ENCODE measurements around the gene TEC. TPM values are rescaled to one million over a fixed set of nuclear protein-coding genes. Genes with fewer than 3 reads are reported as not detected.
"Not testable (repeated sequence)": the region's sequence is repeated elsewhere in the genome, so short reads cannot be mapped to it uniquely, and the experiment has no call there.

TEC gene
- polyA plus RNA-seq (ENCODE audit: insufficient read length in 4 of 4) = 1 to 10 TPM; 2.4 to 4.2 (median 3.8) TPM

DNA sequence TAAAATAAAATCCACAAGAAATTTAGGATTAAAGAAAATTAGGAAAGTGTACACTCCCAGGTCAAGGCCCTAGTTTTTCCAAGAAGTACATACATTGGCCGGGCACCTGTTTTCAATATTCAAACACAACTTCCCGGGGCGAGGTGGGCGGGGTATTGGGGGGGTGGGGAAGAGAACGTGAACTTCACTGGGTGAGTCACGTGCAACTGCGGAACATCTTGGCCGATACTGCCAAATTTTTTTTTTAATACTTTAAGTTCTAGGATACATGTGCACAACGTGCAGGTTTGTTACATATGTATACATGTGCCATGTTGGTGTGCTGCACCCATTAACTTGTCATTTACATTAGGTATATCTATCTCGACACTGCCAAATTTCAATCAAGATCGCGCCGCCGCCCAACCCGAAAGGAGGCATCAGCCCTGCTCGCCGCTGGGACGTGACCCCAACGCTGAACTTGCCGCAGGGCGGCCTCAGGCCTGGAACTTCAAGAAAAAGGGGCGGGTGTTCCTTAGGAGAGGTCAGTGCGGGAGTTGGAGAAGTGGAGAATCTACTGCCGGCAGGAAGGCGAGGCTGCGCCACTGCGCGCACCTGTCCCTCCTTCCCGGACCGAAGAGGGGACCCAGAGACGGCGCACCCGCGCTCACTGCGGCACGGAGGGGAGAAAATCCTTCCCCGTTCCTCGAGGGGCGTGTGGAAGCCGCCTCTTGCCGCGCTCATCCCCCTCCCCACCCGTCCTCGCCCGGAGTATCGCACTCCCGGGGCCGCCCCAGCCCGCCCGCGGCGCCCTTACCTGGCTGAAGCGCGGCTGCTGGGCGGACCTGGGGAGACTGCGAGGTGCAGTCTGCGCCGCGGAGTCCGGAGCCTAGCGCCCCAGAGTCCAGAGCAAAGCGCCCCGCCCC lies at the start of gene TEC:
TSS of gene TEC (minus strand) at position 883 of the 905 bp plus-strand sequence. CDS start 41,224 bp downstream, outside the sequence.
- peak in 2 of 4 donors; percentile 9 to 23 for DNase-seq (ENCODE audit: low read depth in 4 of 4, low spot score in 2 of 4)

DNA sequence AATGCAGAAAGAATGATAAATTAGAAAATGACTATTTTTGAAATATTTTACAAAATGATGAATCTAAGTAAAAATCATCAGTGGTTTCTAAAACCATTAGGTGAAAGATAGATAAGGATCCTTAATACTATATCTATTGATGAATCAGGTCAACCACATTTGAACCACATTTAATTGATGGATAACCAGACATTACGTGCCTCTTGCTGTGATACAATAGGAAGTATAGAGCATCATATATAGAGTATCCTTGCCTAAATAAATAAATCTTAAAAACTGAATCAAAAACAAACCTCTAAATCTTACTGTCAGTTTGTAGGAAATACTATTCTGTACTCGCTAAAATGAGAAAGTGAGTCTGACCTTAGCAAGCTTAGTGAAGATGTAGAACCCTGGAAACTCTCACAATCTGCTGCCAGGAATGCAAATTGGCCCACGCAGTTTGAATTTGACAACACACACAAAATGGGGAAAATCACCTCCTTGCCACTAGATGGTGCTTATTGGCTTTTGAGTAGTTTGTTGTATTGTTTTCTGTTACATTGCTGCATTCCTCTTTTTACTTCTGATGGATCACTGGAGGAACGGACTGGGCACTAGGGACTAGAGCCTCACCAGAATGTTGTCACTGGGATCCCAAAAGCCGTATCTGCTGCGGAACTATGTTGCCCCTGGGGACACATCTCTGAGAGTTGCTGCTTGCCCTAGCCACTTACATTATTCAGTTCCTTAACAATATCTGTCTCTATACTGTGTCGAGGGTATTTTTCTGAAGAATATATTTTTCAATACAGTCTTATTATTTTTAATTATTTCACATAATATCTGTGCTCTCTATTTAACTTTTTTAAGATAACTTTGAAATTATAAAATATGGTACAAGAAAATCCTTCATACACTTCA lies 46.3 kb upstream of the TEC start:
- DNase-seq (ENCODE audit: low read depth in 4 of 4, low spot score in 2 of 4) = no peak

DNA sequence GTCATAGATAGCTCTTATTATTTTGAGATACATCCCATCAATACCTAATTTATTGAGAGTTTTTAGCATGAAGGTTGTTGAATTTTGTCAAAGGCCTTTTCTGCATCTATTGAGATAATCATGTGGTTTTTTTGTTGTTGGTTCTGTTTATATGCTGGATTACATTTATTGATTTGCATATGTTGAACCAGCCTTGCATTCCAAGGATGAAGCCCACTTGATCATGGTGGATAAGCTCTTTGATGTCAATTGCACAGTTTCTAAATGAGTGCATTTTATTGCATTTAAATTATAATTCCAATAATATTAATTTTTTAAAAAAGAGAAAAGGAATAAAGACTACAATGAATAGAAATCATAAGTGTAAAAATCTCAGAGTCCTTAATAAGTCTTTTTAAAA lies 45.1 kb upstream of the TEC start:
- not testable (repeated sequence) for DNase-seq (ENCODE audit: low read depth in 4 of 4, low spot score in 2 of 4)

DNA sequence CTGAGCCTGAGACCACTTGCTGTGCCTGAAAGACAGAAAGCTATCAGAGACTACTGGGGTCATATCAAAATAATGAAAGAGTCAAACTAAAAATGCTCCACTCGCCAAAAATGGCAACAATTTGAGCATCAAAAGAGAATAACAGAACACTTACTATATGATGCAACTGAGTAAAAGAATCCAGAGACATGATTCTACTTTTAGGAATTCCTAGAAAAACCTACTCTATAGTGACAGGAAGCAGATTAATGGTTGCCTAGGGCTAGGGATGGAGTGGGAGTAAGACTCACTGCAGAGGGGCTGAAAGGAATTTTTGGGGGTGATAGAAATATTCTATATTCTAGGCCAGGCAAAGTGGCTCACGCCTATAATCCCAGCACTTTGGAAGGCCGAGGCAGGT lies 42.3 kb upstream of the TEC start:
- no peak for DNase-seq (ENCODE audit: low read depth in 4 of 4, low spot score in 2 of 4)

DNA sequence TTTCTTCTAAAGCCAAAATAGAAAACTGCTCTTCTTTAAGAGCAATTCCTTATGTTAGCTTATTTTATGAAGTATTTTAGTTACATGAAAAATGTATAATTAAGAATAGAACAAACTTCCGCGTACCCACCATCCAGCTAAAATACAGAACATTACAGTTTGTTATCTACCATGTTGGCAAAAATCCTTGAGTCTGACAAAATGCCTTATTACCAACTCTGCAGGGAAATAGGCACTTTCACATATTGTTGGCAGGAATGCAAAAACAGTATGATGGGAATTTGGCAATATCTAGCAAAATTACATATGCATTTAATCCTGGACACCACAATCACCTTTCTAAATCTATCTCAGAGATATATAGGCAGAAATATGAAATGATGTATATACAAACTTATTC lies 39.3 kb upstream of the TEC start:
- DNase-seq (ENCODE audit: low read depth in 4 of 4, low spot score in 2 of 4) = no peak

DNA sequence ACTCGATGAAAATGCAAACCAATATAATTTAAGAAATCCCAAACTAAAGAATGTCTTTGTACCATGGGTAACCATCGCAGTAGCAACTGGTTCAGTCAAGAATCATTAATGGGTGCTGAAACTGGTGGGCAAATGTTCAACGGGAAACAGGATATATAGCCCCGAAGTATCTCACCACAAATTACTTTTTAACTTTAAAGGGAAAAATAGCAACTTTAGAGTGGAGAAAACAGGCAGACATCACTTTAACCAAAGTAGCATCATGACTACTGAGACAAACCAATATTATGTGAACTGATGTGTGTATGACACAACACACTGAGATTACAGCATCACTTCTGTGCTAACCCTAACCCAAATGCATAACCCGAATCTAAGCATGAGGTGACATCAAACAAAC lies 37.9 kb upstream of the TEC start:
- DNase-seq (ENCODE audit: low read depth in 4 of 4, low spot score in 2 of 4) = no peak

DNA sequence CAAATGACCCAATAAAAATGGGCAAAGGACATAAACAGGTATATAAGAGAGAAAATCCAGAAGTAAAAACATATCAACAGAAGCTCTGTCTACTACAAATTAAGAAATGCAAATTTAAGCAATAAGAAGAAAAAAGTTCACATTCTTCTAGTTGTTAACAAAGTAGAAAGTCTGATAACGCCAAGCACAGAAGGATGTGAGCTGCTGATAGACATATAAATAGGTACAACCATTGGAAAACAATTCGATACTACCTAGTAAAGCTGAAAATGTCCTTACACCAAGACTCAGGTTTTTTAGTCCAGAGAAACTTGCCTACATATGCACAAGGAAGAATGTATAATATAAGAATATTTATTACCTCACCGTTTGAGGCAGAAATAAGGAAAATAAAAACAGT lies 35.9 kb upstream of the TEC start:
- no peak for DNase-seq (ENCODE audit: low read depth in 4 of 4, low spot score in 2 of 4)

DNA sequence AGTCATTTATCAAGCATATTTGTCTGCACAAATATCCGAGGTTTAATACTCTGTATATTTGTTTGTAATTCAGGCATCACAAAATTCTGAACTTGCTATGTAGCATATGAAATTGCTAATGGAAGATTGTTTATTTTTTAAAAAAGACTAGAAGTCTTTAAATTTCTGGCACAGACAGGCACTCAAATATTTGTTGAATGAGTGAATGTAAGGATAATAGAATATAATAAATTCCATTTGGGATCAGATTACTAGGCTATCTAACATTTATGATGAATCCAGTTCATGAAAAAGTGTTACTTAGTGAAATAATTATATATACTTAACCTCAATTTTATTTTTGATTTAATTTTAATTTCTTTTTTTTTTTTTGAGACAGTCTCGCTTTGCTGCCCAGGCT lies 30.4 kb upstream of the TEC start:
- DNase-seq (ENCODE audit: low read depth in 4 of 4, low spot score in 2 of 4) = no peak

DNA sequence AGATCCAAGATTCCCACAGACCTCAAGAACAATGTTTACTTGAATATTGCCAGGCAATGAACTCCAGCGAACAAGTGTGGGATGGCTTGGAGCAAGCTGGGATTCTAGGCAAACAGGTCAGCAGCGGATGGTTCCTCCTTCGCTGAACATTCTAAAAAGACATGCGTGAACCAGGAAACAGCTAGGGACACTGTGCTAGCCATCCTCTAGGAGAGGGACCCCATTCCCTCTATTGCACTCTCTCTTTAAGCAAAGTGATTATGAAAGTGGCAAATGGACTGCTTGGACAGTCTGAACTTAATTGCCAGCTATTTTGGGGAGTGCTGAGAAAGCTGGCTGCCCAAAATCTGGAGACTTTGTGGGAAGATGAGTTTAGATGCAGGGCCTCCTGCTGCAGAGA lies 29.9 kb upstream of the TEC start:
- no peak for DNase-seq (ENCODE audit: low read depth in 4 of 4, low spot score in 2 of 4)

DNA sequence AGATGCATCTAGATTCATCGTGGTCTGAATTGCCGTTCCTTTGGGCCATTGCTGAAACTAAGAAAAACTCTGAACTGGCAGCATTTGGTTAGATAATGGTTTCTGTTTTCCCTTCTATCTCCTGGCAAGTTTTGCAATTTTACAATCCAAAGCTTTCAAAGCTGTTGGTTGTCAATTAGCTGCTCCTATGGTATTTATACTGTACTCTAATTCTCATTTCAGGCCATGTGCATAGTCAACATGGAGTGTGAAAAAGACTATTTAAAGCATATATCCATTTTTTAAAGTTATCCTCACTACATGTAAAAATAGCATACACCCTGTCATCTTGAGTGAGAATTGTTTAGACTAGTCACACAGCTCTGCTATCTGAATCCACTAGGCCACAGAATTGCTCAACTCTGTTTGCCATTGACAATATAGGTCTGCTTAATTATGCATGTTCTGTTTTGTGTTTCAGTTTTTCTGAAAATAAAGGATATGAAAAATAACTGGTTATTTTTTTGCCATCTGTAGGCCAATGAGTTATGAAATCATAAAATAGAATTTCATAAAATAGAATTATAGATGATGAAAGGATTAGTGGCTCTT lies 27.7 kb upstream of the TEC start:
- DNase-seq (ENCODE audit: low read depth in 4 of 4, low spot score in 2 of 4) = no peak

DNA sequence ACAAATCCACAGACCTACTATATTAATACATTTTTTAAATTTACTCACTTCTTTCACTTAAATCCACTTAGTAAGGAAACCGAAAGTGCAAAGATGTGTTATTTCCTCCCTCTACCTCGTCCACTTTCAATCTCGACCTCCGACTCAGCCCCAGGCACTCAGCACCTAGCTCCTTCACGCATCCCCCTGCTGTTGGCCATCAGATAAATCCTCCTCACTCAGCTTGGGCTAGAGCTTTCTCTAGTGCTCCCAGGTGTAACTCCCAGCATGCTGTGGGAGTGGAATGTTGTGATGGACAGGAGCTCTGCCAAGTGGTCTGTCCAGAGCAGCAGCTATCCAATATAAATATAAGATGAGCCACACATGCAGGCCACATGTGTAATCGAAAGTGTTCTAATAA lies 26.7 kb upstream of the TEC start:
- no peak for DNase-seq (ENCODE audit: low read depth in 4 of 4, low spot score in 2 of 4)

DNA sequence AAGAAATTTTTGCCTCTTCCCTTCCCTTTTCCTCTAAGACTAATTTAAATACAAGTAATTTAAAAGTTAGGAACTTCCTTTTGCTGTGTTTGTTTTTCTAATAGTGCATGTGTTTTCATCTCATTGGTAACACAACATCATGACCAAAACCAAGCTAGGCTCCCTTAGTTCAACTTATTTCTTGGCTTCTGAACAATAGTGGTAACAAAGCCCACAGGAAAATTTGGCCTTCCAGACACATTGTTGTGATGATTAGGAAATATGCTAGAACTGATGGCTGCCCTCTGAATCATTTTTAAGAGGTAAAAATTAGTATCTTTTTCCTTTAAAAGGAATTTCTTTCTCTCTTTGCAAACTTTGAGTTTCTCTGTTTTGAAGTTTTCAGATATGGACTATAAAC lies 25.5 kb upstream of the TEC start:
- no peak for DNase-seq (ENCODE audit: low read depth in 4 of 4, low spot score in 2 of 4)

DNA sequence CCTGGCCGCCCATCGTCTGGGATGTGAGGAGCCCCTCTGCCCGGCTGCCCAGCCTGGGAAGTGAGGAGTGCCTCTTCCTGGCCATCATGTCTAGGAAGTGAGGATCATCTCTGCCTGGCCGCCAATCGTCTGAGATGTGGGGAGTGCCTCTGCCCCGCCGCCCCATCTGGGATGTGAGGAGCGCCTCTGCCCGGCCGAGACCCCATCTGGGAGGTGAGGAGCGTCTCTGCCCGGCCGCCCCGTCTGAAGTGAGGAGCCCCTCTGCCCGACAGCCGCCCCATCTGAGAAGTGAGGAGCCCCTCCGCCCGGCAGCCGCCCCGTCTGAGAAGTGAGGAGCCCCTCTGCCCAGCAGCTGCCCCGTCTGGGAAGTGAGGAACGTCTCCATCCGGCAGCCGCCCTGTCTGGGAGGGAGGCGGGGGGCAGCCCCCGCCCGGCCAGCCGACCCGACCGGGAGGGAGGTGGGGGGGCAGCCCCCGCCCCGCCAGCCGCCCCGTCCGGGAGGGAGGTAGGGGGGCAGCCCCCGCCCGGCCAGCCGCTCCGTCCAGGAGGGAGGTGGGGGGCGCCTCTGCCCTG lies 22.7 kb upstream of the TEC start:
- not testable (repeated sequence) for DNase-seq (ENCODE audit: low read depth in 4 of 4, low spot score in 2 of 4)

DNA sequence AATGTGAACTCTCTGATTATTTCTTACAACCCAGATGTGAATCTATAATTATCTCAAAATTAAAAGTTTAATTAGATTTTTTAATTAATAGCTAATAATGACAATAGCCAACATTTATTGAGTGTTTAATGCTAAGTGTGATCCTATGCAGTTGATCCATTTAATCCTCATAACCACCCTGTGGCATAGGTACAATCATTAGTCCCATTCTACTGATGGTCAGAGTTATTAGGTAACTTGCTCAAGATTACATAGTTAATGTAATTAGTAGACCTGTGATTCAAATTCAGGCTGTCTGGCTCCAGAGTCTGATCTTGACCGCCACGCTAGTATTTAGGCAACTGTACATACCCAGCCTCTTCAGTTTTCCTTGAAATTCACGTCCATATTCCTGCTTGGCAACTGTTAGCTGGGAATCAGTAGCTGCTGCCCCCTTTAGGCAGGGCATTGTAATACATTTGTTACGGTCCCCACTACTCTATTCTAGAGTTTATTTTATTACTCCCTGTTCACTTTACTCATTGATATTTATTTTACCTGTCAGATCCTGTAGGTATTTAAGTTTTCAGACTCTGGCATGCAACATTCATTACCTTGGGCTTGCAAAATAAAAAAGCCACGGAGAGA lies 20.6 kb upstream of the TEC start:
- no peak for DNase-seq (ENCODE audit: low read depth in 4 of 4, low spot score in 2 of 4)

DNA sequence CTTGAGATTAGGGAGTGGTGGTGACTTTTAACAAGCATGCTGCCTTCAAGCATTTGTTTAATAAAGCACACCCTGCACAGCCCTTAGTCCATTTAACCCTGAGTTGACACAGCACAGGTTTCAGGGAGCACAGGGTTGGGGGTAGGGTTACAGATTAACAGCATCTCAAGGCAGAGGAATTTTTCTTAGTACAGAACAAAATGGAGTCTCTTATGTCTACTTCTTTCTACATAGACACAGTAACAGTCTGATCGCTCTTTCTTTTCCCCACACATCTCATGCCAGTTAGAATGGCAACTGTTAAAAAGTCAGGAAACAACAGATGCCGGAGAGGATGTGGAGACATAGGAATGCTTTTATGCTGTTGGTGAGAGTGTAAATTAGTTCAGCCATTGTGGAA lies 16.4 kb upstream of the TEC start:
- DNase-seq (ENCODE audit: low read depth in 4 of 4, low spot score in 2 of 4) = not testable (repeated sequence)

DNA sequence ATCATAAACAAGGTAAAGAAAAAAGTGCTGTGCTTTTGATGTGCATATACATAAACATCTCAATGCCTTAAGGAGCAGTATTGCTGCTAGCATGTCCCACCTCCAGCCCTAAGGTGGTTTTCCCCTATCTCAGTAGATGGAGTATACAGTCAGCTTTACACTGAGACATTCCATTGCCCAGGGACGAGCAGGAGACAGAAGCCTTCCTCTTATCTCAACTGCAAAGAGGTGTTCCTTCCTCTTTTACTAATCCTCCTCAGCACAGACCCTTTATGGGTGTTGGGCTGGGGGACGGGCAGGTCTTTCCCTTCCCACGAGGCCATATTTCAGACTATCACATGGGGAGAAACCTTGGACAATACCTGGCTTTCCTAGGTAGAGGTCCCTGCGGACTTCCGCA lies 16.0 kb upstream of the TEC start:
- not testable (repeated sequence) for DNase-seq (ENCODE audit: low read depth in 4 of 4, low spot score in 2 of 4)

DNA sequence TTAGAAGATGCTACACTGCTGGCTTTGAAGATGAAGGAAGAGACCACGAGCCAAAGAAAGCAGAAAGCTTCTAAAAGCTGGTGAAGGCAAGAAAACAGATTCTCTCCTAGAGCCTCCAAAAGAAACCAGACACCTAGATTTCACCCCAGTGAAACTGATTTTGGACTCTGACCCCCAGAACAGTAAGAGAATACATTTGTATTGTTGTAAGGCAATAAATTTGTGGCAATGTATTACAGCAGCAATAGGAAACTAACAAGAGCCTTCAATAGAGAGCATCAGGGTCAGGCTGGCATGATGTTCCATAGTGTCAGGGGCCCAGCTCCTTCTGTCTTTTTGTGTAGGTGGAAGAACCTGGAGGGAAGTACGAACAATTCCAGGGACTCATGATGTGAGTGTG lies 6.0 kb upstream of the TEC start:
- no peak for DNase-seq (ENCODE audit: low read depth in 4 of 4, low spot score in 2 of 4)

DNA sequence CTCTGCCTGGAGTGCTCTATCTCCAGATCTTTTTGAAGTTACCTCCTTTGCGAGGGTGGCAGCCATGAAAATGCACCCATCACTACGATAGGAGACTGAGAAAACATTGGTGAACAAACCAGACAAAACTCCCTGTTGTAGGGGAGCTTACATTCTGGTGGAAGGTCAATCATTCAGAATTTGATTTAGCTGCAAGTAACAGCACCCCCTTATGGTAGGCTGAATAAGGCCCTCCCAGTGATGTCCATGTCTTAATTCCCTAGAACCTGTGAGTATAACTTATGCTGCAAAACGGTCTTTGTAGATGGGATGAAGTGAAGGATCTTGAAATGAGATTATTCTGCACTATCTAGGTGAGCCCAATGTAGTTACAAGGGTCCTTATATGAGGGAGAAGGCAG lies 5.6 kb upstream of the TEC start:
- no peak for DNase-seq (ENCODE audit: low read depth in 4 of 4, low spot score in 2 of 4)

DNA sequence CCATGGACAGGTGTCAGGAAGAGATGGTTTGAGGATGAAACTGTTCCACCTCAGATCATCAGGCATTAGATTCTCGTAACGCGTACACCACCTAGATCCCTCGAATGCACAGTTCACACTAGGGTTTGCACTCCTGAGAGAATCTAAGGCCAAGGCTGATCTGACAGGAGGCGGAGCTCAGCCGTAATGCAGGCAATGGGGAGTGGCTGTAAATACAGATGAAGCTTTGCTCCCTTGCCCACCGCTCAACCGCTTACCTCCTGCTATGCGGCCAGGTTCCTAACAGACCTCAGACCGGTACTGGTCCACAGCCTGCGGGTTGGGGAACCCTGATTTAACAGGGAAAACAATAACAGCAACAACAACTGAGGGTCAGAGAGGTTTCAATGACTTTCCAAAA lies 2.0 kb upstream of the TEC start:
- DNase-seq (ENCODE audit: low read depth in 4 of 4, low spot score in 2 of 4) = no peak

DNA sequence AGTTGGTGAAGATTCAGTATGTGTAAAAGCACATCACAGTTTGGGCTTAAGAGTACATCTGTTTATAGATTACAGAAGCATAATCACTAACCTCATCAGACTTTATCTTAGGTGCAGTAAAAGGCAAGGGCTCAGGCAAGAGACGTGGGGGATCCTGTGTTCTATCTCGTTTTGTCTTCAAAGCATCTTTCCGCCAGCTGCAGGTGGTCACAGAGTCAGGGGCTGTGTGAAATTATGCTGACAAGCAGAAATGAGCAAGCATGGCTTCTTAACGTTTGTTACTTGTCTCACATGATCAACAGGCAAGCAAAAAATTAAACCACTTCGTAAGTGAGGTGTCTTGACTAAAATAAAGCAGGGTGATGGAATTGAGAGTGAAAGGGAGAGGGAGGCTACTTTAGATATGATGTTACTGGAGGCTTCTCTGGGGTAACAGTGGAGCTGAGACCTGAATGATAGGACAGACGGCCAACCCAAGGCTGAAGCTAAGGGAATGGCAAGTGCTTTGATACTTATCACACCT lies 1.4 kb upstream of the TEC start:
- DNase-seq (ENCODE audit: low read depth in 4 of 4, low spot score in 2 of 4) = no peak
